ENCODE results near the gene STAP2. TPM values are rescaled to one million over a fixed set of nuclear protein-coding genes. Genes with fewer than 3 reads are reported as not detected.

The STAP2 gene
- total and polyA plus RNA-seq, 10 of the 15 experiments (the other 5 are each of a cell fraction or from before 2014, with no cell fraction given): 0.84 to 22.4 (median 15.2) TPM

DNA sequence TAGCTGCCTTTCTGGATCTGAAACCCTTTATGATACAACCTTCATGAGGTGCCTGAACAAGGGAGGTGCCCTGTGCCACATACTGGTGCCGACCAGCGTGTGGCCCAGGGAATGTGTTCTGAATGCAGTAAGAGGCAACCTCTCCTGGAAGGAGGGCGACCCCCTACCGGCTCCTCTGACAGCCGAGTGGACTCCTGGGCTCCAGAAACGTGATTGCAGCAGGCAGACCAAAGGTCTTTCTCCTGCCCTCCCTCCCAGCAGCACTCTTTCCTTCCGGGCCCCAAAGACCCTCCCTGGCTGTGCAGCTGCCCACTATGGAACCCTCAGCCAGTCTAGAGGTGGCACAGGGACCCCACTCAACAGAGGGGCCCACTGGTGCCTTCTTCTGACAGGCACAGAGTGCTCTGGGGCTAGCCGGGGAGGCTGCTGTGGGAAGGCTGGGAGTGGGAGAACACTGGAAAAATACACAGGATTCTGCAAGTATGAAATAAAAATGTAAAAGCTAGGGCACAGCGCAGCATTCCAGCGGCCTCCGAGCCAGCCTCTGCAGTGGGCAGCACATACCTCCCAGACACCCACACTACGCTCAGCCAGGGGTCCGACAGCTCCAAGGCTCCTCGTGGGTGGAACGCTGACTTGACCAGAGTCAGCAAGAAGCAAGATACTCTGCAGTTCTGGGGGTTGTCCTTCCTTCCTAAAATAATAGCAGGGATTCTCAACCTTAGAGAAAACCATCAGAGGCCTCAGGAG lies 46.8 kb upstream of the STAP2 start:
- Histone ChIP-seq H3K27ac (ENCODE audit: control insufficient read depth, insufficient read depth) (no peak overlapping the region), H3K36me3 (ENCODE audit: control insufficient read depth in 2 of 2, insufficient read depth in 2 of 2, low read length in 1 of 2) (peaks cover 11 to 23% of the 10 kb centered on the region in 2 experiments; a peak in 3 of 4 replicates), H3K4me2 (ENCODE audit: control insufficient read depth, insufficient read depth) (no peak overlapping the region), H4K20me1 (ENCODE audit: control insufficient read depth, insufficient read depth) (peaks cover 3% of the 10 kb centered on the region), H3K9ac (ENCODE audit: control insufficient read depth, insufficient read depth, low read length) (no peak overlapping the region), H2AFZ (ENCODE audit: control insufficient read depth, low read depth, low read length) (no peak overlapping the region), H3K4me1 (ENCODE audit: control insufficient read depth, insufficient read depth, low read length) (peaks cover 17% of the 10 kb centered on the region), H3K9me3 (replicated peaks; ENCODE audit: control insufficient read depth, insufficient read depth, low read length) (no peaks in the 10 kb centered on the region), H3K4me3 (no peak overlapping the region), H3K79me2 (ENCODE audit: control insufficient read depth, insufficient read depth, low read length) (peaks cover 57% of the 10 kb centered on the region), H3K27me3 (replicated peaks in 1 of 2; ENCODE audit: control insufficient read depth in 2 of 2, insufficient read depth in 2 of 2, low read length in 1 of 2) (no peaks in the 10 kb centered on the region)
- 94% methylated on average over 15 of the region's 15 CpGs for WGBS (ENCODE audit: insufficient coverage, insufficient replicate concordance, low lambda C conversion rate, missing lambda C conversion rate)
- intact Hi-C loops (cut with micrococcal nuclease; ENCODE audit: unreplicated experiment): no loop called here
- POLR2A ChIA-PET: interaction anchor here (1.1 kb wide), 1 partner anchor 9 kb away, joined by 3 read pairs; no protein-coding TSS in a partner anchor
- FAIRE-seq: no peak
- DNase-seq (ENCODE audit: low read depth, low spot score): no peak
- BruUV-seq (replicated peaks): no TSS peak
- SMC1A ChIA-PET (ENCODE audit: uncharacterized antibody, unreplicated experiment): no interaction called here
- RAD21 ChIA-PET (ENCODE audit: unreplicated experiment): no interaction called here
- ATAC-seq: no peak
- 0 out of 2 replicates have a peak, but pooled peaks have one; percentile 35 for TF ChIP-seq POLR2A (IDR thresholded peaks at IDR 0.05; ENCODE audit: low read depth, low read length)
- TF ChIP-seq, protein P1, sequence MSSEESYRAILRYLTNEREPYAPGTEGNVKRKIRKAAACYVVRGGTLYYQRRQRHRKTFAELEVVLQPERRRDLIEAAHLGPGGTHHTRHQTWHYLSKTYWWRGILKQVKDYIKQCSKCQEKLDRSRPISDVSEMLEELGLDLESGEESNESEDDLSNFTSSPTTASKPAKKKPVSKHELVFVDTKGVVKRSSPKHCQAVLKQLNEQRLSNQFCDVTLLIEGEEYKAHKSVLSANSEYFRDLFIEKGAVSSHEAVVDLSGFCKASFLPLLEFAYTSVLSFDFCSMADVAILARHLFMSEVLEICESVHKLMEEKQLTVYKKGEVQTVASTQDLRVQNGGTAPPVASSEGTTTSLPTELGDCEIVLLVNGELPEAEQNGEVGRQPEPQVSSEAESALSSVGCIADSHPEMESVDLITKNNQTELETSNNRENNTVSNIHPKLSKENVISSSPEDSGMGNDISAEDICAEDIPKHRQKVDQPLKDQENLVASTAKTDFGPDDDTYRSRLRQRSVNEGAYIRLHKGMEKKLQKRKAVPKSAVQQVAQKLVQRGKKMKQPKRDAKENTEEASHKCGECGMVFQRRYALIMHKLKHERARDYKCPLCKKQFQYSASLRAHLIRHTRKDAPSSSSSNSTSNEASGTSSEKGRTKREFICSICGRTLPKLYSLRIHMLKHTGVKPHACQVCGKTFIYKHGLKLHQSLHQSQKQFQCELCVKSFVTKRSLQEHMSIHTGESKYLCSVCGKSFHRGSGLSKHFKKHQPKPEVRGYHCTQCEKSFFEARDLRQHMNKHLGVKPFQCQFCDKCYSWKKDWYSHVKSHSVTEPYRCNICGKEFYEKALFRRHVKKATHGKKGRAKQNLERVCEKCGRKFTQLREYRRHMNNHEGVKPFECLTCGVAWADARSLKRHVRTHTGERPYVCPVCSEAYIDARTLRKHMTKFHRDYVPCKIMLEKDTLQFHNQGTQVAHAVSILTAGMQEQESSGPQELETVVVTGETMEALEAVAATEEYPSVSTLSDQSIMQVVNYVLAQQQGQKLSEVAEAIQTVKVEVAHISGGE (CRISPR knock-in tag; IDR thresholded peaks at IDR 0.05): no peak
- CTCF ChIA-PET: interaction anchor here (1.0 kb wide), 1 partner anchor 118 kb away, joined by 4 read pairs; no protein-coding TSS in a partner anchor
- in situ Hi-C loops (cut with MboI): no loop called here

Measured in GM12878 (cell line).